GM04504 (cell line): Measurements from ENCODE around the gene GPC6.

Source experiments
- DNase-seq: peaks from one replicate; pipeline ENCODE4 v3.0.0-alpha.2; 2012; ENCODE audit warnings: low read depth

Gene GPC6

DNA sequence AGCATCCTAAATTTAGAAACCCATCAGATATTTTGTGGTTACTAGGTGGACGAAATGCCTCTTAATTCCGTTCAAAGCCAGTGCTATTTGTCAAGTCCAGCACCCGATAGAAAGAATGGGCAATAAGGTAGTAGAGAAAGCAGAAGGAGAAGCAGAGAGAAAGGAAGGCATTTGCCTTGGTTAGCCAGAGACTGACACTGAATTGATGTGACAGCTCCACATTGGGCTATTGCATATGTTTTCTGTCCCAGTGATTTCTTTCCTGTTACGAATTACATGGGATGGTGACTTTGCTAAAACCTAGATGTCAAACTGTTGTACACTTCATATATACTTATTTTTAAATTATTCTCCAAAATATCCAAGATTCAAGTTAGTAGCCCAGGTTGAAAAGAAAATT is 710.3 kb downstream of the GPC6 start:
- DNase-seq = no peak

- DNase-seq = no peak
Observed at GRCh38 chr13:93941444-93941843, 714.8 kb downstream of the GPC6 start.

- no peak for DNase-seq
Observed at GRCh38 chr13:93942016-93942415, 715.4 kb downstream of the GPC6 start.

- DNase-seq = no peak
Observed at GRCh38 chr13:93945621-93946020, 719.0 kb downstream of the GPC6 start.

GRCh38 chr13:93946994-93947393 is 720.4 kb downstream of the GPC6 start:
- no peak for DNase-seq

- DNase-seq = no peak
Observed at GRCh38 chr13:93947651-93948050, 721.0 kb downstream of the GPC6 start.

DNA sequence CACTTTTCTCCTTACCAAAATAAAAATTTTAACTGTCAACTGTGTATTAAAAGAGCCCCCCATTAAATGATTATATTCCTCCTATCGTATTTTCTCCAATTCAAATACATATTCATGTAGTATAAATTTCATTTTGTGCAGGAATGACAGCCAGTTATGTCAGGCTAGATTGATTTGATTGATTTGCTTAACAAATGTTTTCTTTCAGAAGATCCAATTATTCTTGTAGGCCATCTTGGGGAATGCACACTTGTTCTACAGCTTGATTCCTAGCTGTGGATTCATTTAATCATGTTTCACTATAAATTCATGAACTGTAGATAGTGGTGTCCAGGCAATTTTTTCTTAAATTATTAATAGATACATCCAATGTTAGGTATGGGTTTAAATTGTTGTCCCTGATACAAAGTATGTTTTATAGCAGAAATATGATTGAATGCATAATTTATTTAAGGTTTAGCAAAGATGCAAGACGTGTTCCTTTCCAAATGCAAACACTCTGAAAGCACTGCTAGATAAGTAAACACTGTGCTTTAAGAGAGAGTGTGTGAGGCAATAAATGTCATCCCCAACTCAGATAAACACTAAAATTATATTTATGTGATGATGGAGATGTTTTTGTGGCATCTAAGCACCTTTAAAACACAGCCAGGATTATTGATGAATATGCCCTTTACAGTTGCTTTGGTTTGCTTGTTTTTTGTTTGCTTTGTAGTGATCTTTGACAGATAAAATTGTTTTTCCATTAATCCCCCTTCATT is 721.7 kb downstream of the GPC6 start:
- no peak for DNase-seq

GRCh38 chr13:93951108-93951507 is 724.5 kb downstream of the GPC6 start:
- no peak for DNase-seq

DNA sequence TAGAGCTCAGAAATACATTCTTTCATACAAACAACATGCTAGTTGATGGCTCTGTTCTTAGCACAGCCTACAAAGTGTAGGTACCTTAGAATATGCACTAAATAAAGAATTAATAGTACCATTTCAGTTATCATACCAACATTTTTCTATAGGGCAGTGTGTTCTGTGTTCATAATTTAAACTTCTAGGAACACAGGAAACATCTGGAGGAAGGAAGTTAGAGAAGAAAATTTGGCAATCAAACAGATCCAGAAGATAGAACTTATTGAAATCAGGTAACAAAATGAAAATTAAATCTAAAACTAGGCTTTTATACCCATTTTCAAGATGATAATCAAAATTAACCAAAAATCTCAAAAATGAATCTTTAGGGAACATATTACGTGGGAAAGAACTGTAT is 725.3 kb downstream of the GPC6 start:
- no peak for DNase-seq

DNA sequence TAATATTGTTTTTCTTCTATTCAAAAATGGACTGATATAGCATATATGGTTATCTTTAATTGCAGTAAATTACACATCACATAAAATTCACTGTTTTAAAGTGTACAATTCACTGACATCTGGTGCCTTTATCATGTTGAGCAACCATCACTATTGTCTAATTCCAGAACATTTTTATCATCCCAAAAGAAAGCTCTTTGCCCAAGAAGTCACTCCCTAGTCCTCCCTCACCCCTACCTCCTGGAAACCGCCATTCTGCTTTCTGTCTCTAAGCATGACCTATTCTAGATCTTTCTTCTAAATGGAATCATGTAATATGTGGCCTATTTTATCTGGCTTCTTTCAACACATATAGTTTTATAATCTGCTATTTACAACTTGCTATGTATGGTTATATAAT is 727.2 kb downstream of the GPC6 start:
- DNase-seq = no peak

DNA sequence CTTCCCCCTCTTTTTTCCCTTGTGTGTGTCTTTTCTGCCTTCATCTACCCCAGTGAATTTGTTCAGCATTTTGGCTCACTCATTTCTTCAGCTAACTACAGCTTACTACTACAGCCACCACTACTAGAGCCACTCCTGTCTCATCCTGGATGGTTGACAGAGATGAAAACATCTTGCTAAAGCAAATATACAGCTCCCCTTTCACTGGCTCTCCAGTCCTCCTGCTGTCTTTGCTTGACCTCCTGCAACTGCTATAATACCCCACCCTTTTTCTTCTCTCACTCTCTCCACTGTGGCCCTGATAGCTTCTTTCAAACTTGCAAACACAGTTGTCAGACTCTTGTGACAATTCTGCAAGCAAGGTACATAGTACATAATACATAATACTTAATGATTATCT is 729.3 kb downstream of the GPC6 start:
- no peak for DNase-seq

DNA sequence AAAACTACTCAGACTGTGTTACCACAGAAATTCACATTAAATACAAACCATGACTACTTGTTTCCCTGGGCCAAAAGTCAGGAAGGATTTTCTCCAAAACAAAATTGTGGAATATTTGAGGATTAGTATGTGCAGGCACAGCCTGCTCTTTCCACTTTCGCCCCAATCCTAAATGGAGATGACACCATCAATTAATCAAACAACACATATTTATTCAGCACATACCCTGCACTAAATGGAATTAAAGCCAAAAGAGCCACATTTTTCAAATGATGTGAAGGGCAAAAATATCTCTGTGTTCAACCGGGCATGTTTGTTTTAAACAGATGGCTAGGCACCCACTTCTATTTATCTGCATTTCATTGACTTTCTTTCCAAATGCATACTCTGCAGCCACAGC is 729.8 kb downstream of the GPC6 start:
- DNase-seq = no peak

DNA sequence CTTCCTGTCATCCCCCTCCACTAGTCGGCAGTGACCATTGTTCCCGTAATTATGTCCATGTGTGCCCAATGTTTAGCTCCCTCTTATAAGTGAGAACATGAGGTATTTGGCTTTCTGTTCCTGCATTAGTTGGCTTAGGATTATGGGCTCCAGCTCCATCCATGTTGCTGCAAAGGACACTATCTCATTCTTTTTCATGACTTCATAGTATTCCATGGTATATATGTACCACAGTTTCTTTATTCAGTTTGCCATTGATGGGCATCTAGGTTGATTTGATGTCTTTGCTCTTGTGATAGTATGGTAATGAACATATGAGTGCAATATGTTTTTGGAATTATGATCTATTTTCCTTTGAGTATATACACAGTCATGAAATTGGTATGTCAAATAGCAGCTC is 730.8 kb downstream of the GPC6 start:
- DNase-seq = no peak

GRCh38 chr13:93959796-93960533 is 733.4 kb downstream of the GPC6 start:
- no peak for DNase-seq

GRCh38 chr13:93963266-93964145 is 736.9 kb downstream of the GPC6 start:
- DNase-seq = no peak

- no peak for DNase-seq
Observed at GRCh38 chr13:93964146-93964512, 737.5 kb downstream of the GPC6 start.

- DNase-seq = no peak
Observed at GRCh38 chr13:93965587-93965986, 739.0 kb downstream of the GPC6 start.

DNA sequence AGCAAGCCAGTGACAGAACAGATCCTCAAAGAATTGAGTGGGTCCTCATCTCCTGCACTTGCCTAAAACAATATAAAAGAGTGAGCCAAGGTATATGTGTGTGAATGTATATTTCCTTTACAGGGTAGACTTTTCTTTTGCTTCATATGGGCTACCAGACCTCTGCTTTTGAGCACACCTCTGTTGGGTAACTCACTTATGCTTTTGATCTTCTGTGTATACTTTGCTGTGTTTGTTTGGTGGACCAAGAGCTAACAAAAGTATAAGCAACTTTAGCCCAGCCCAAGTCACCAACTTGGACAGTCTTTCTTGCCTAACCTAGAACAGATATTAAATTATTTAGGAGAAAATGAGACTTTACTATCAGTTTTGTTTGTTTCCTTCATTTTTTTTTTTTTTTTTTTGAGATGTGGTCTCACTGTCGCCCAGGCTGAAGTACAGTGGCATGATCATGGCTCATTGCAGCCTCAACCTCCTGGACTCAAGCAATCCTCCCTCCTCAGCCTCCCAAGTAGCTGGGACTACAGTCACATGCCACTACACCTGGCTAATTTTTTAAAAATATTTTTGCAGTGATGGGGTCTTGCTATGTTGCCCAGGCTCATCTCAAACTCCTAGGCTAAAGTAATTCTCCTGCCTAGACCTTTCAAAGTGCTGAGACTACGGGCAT is 739.8 kb downstream of the GPC6 start:
- DNase-seq = no peak

DNA sequence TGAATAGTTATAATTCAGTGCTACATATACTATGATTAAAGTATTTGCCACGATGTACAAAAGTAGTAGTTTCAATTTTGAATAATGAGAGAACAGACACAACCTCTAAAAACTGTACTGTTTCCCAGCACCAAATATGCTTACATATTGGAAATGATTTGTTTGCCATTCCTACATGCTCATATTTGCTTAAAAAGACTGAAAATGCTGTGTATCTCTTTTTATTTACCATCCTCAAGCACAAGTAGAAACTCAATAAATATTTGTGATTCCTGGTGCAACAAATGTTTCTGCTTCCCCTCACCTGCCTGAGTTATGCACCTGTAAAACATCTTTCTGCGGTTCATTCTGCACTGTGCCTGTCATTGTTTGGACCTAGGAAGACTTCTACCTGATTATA is 740.7 kb downstream of the GPC6 start:
- no peak for DNase-seq

DNA sequence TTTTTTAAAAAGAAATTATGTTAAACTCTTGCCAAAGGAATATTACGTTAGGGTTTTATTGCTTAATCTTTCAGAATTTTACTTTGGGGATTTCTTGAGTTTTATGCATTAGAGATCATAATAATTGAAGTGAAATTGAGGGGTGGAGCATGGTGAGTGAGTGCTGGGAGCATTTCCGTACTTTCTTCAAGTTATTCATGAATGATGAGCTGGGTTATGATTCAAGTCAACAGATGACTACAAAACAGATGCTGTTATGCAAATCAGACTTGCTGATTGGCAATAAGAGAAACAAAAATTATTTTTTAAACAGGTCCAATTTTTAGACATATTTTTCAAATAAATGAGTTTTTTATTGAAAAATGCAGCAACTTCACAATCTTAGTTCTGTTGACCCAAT is 748.6 kb downstream of the GPC6 start:
- no peak for DNase-seq

DNA sequence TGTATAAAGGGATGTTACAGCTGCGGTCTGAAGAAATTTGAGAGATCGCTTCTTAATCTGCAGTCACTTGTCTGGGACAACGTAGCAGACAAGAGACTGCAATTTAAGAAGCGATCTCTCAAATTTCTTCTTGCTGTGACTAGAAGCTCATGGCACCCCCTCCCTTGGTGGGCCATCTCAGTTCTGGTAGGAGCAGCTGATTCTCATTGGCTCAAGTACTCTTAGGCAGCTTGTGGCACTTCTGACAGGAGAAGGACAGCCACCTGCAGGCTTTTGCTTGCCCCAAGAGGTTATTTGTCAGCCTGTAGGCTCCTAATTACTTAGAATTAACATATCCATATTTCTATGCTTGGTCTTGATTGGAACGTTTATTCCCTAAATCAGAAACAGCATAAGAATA is 749.9 kb downstream of the GPC6 start:
- DNase-seq = no peak

DNA sequence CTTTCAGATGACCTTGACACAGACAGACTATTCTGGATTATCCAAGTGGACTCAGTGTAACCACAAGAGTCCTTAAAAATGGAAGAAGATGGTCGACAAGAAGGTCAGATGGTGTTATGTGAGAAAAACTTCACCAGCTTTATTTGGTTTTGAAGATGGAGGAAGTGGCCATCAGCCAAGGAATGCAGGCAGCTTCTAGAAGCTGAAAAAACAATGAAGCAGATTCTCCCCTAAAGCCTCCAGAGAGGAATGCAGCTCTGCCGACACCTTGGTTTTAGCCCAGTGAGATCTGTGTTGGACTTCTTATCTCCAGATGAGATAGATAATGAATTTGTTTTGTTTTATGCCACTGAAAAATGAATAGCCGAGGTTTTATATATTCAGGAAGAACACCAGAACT is 751.4 kb downstream of the GPC6 start:
- DNase-seq = no peak
